HG02973 (cell line): ENCODE data around the gene FRAS1.
"Not testable (repeated sequence)": the region's sequence is repeated elsewhere in the genome, so short reads cannot be mapped to it uniquely, and the experiment has no call there.

Experiments used
- ATAC-seq: cut with Tn5 transposase; IDR thresholded peaks from one replicate; pipeline ENCODE4 v1.9.1; 2021; ENCODE audit warnings: moderate library complexity; ENCODE audit not compliant: unreplicated experiment

Gene FRAS1

GRCh38 chr4:78267790-78268189, 210.7 kb downstream of the FRAS1 start:
- ATAC-seq: no peak

GRCh38 chr4:78268597-78268996, 211.5 kb downstream of the FRAS1 start:
- ATAC-seq: no peak

GRCh38 chr4:78275450-78275849, 218.3 kb downstream of the FRAS1 start:
- ATAC-seq: not testable (repeated sequence)

- no peak for ATAC-seq
Observed at GRCh38 chr4:78286281-78286680, 229.2 kb downstream of the FRAS1 start.

GRCh38 chr4:78288327-78288726, 231.2 kb downstream of the FRAS1 start:
- no peak for ATAC-seq

GRCh38 chr4:78291277-78291676, 234.2 kb downstream of the FRAS1 start:
- ATAC-seq: no peak

- ATAC-seq: no peak
Observed at GRCh38 chr4:78292341-78292740, 235.2 kb downstream of the FRAS1 start.

GRCh38 chr4:78292856-78293255, 235.7 kb downstream of the FRAS1 start:
- no peak for ATAC-seq

- ATAC-seq: no peak
Observed at GRCh38 chr4:78293348-78293747, 236.2 kb downstream of the FRAS1 start.

- no peak for ATAC-seq
Observed at GRCh38 chr4:78293821-78294301, 236.7 kb downstream of the FRAS1 start.

- ATAC-seq: no peak
Observed at GRCh38 chr4:78296261-78296660, 239.1 kb downstream of the FRAS1 start.

- ATAC-seq: peak; percentile 60
Observed at GRCh38 chr4:78297116-78297800, 240.1 kb downstream of the FRAS1 start.

- no peak for ATAC-seq
Observed at GRCh38 chr4:78298618-78299017, 241.5 kb downstream of the FRAS1 start.

GRCh38 chr4:78299565-78299972, 242.4 kb downstream of the FRAS1 start:
- ATAC-seq: peak; percentile 41

GRCh38 chr4:78307263-78307662, 250.1 kb downstream of the FRAS1 start:
- not testable (repeated sequence) for ATAC-seq

- ATAC-seq: no peak
Observed at GRCh38 chr4:78308517-78308916, 251.4 kb downstream of the FRAS1 start.

GRCh38 chr4:78309352-78309751, 252.2 kb downstream of the FRAS1 start:
- no peak for ATAC-seq

- no peak for ATAC-seq
Observed at GRCh38 chr4:78310007-78310739, 253.1 kb downstream of the FRAS1 start.

- no peak for ATAC-seq
Observed at GRCh38 chr4:78310740-78311115, 253.6 kb downstream of the FRAS1 start.

- ATAC-seq: no peak
Observed at GRCh38 chr4:78311306-78311705, 254.2 kb downstream of the FRAS1 start.

- no peak for ATAC-seq
Observed at GRCh38 chr4:78312989-78313753, 256.0 kb downstream of the FRAS1 start.

GRCh38 chr4:78313754-78314120, 256.6 kb downstream of the FRAS1 start:
- no peak for ATAC-seq
